Dendritic cell treated with granulocyte-macrophage colony-stimulating factor and Interleukin-4, amounts not matched to agents 40 ng/mL and 50 ng/mL, for 4 days (primary cell): ENCODE results near the gene PRSS2.

ENCODE experiments used
- H3K27ac Mint-ChIP-seq: one replicate; pipeline ENCODE4 v1.8.0; 2022; ENCODE audit warnings: mild to moderate bottlenecking, mixed read lengths
- H3K27me3 Mint-ChIP-seq: one replicate; pipeline ENCODE4 v1.8.0; 2022; ENCODE audit warnings: mild to moderate bottlenecking, mixed read lengths
- H3K36me3 Mint-ChIP-seq: one replicate; pipeline ENCODE4 v1.8.0; 2022; ENCODE audit warnings: low read depth, mixed read lengths
- H3K4me1 Mint-ChIP-seq: one replicate; pipeline ENCODE4 v1.8.0; 2022; ENCODE audit warnings: low read depth, mixed read lengths
- H3K4me3 Mint-ChIP-seq: one replicate; pipeline ENCODE4 v1.8.0; 2022; ENCODE audit warnings: mild to moderate bottlenecking, moderate library complexity, mixed read lengths
- H3K9me3 Mint-ChIP-seq: one replicate; pipeline ENCODE4 v1.8.0; 2022; ENCODE audit warnings: mixed read lengths
- intact Hi-C: fragments of 100-400 bp; cut with micrococcal nuclease; formaldehyde crosslinking; loops from one replicate; pipeline ENCODE4 v1.15.0; 2022

PRSS2 gene

DNA sequence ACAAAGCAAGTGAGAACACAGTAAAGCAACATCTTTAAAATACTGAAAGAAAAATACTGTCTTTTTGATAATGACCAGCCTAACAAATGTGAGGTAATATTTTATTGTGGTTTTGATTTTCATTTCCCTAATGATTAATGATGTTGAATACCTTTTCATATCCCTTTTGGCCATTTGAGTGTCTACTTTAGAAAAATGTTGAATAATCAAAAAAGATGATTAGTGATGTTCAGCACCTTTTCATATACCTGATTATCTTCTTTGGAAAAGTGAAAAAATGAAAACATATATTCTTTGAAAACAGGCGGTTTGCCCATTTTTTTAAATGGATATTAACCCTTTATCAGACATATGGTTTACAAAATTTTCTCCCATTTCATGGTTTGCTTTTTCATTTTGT is 51.9 kb downstream of the PRSS2 start:
- H3K36me3 Mint-ChIP-seq: no peaks in the 10 kb centered on the region
- intact Hi-C loops: no loop called here
- peaks cover 2% of the 10 kb centered on the region for H3K27me3 Mint-ChIP-seq
- H3K4me1 Mint-ChIP-seq: no peaks in the 10 kb centered on the region
- no peak overlapping the region for H3K4me3 Mint-ChIP-seq
- no peak overlapping the region for H3K27ac Mint-ChIP-seq
- H3K9me3 Mint-ChIP-seq: no peaks in the 10 kb centered on the region
